C4-2B (cell line): ENCODE data around the gene TCEAL3.

Experiments
- ZFX ChIP-seq: fragments of 450-650 bp; IDR thresholded peaks from 2 replicates; pipeline ENCODE4 v1.6.1; 2017
- TF ChIP-seq, protein P1 (sequence below): fragments of 450-650 bp; conservative IDR thresholded peaks from 2 replicates; pipeline ENCODE4 v1.5.1; 2017; ENCODE audit warnings: mild to moderate bottlenecking

DNA sequence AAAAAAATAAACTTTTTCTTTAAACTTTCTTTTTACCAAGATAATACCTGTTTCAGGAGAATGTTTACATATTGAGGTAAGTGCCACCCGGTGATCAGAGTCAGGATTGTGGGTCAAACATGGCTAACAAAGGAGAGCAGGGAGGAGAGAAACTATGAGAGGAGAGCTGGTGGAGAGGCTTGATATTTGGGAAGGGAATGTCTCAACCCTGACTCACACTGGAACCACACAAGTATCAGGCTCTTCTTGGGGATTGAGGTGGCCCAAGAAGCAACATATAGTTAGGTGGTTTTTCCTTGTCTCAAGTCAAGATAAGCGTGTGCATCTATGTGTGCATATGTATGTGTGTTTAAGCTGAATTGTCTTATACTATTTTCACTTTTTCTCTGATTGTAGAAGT is 27.7 kb downstream of the TCEAL3 start:
- TF ChIP-seq, protein P1, sequence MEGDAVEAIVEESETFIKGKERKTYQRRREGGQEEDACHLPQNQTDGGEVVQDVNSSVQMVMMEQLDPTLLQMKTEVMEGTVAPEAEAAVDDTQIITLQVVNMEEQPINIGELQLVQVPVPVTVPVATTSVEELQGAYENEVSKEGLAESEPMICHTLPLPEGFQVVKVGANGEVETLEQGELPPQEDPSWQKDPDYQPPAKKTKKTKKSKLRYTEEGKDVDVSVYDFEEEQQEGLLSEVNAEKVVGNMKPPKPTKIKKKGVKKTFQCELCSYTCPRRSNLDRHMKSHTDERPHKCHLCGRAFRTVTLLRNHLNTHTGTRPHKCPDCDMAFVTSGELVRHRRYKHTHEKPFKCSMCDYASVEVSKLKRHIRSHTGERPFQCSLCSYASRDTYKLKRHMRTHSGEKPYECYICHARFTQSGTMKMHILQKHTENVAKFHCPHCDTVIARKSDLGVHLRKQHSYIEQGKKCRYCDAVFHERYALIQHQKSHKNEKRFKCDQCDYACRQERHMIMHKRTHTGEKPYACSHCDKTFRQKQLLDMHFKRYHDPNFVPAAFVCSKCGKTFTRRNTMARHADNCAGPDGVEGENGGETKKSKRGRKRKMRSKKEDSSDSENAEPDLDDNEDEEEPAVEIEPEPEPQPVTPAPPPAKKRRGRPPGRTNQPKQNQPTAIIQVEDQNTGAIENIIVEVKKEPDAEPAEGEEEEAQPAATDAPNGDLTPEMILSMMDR: no peak
- no peak for TF ChIP-seq ZFX
